Measurements from ENCODE around the gene CDK17. TPM values are rescaled to one million over a fixed set of nuclear protein-coding genes. Genes with fewer than 3 reads are reported as not detected.

Gene CDK17
- total RNA-seq, 3 donors from 2014 or later, result 47.7 to 113 (median 81.0) TPM

GRCh38 chr12:96335270-96335669 is 65.0 kb downstream of the CDK17 start:
- H3K27ac ChIP-seq, result no peak overlapping the region
- no peak for DNase-seq (ENCODE audit: low spot score in 2 of 2)

GRCh38 chr12:96334502-96334901 is 65.7 kb downstream of the CDK17 start:
- TF ChIP-seq POLR2A (IDR thresholded peaks at IDR 0.05) (no peak), POLR2AphosphoS5 (IDR thresholded peaks at IDR 0.05) (no peak), CTCF (IDR thresholded peaks at IDR 0.05) (no peak)
- no peak for DNase-seq (ENCODE audit: low spot score in 2 of 2)
- no peak overlapping the region for H3K4me3 ChIP-seq
- peaks cover 0 to 7% of the 10 kb centered on the region in 2 donors for H3K9me3 ChIP-seq
- H3K27me3 ChIP-seq, result no peaks in the 10 kb centered on the region
- no peaks in the 10 kb centered on the region for H3K4me1 ChIP-seq
- H3K36me3 ChIP-seq, result no peaks in the 10 kb centered on the region
- intact Hi-C loops (cut with DNase I; ENCODE audit: low total_unique reads), result no loop called here
- no peak overlapping the region for H3K27ac ChIP-seq

More at GRCh38 chr12:96335270-96335669, 65.0 kb downstream of the CDK17 start:
- intact Hi-C loops (cut with DNase I; ENCODE audit: low total_unique reads), result no loop called here
- Histone ChIP-seq H3K27me3 (no peaks in the 10 kb centered on the region), H3K9me3 (peaks cover 0 to 7% of the 10 kb centered on the region in 2 donors), H3K4me1 (no peaks in the 10 kb centered on the region), H3K36me3 (no peaks in the 10 kb centered on the region), H3K4me3 (no peak overlapping the region)
- TF ChIP-seq POLR2AphosphoS5 (IDR thresholded peaks at IDR 0.05) (no peak), POLR2A (IDR thresholded peaks at IDR 0.05) (no peak), CTCF (IDR thresholded peaks at IDR 0.05) (no peak)

- no peaks in the 10 kb centered on the region for H3K36me3 ChIP-seq
- H3K4me1 ChIP-seq, result peaks cover 0 to 6% of the 10 kb centered on the region in 2 donors
Observed at GRCh38 chr12:96329545-96329944, 70.7 kb downstream of the CDK17 start.

GRCh38 chr12:96329018-96329417 is 71.2 kb downstream of the CDK17 start:
- Histone ChIP-seq H3K36me3 (no peaks in the 10 kb centered on the region), H3K9me3 (no peaks in the 10 kb centered on the region)
- intact Hi-C loops (cut with DNase I; ENCODE audit: low total_unique reads), result no loop called here

More at GRCh38 chr12:96329545-96329944, 70.7 kb downstream of the CDK17 start:
- DNase-seq (ENCODE audit: low spot score in 2 of 2), result no peak
- no peak overlapping the region for H3K27ac ChIP-seq
- no peaks in the 10 kb centered on the region for H3K9me3 ChIP-seq
- no peak for TF ChIP-seq POLR2A (IDR thresholded peaks at IDR 0.05)
- TF ChIP-seq CTCF (IDR thresholded peaks at IDR 0.05), result no peak
- no peak for TF ChIP-seq POLR2AphosphoS5 (IDR thresholded peaks at IDR 0.05)
- H3K27me3 ChIP-seq, result no peaks in the 10 kb centered on the region
- no peak overlapping the region for H3K4me3 ChIP-seq
- intact Hi-C loops (cut with DNase I; ENCODE audit: low total_unique reads), result no loop called here

GRCh38 chr12:96327889-96328288 is 72.3 kb downstream of the CDK17 start:
- no peak overlapping the region for H3K27ac ChIP-seq

More at GRCh38 chr12:96329018-96329417, 71.2 kb downstream of the CDK17 start:
- H3K4me3 ChIP-seq, result no peak overlapping the region
- DNase-seq (ENCODE audit: low spot score in 2 of 2), result no peak
- no peak overlapping the region for H3K27ac ChIP-seq
- H3K4me1 ChIP-seq, result peaks cover 0 to 6% of the 10 kb centered on the region in 2 donors
- no peaks in the 10 kb centered on the region for H3K27me3 ChIP-seq
- TF ChIP-seq CTCF (IDR thresholded peaks at IDR 0.05) (no peak), POLR2A (IDR thresholded peaks at IDR 0.05) (no peak)

More at GRCh38 chr12:96327889-96328288, 72.3 kb downstream of the CDK17 start:
- no peaks in the 10 kb centered on the region for H3K36me3 ChIP-seq
- no peaks in the 10 kb centered on the region for H3K27me3 ChIP-seq
- no peak for TF ChIP-seq POLR2AphosphoS5 (IDR thresholded peaks at IDR 0.05)
- no peak for TF ChIP-seq CTCF (IDR thresholded peaks at IDR 0.05)
- no peak for TF ChIP-seq POLR2A (IDR thresholded peaks at IDR 0.05)
- H3K4me1 ChIP-seq, result peaks cover 0 to 6% of the 10 kb centered on the region in 2 donors
- H3K4me3 ChIP-seq, result no peak overlapping the region
- H3K9me3 ChIP-seq, result no peaks in the 10 kb centered on the region
- intact Hi-C loops (cut with DNase I; ENCODE audit: low total_unique reads), result no loop called here
- DNase-seq (ENCODE audit: low spot score in 2 of 2), result no peak

Data from breast epithelium (tissue), 4 donors.